NB4 (cell line): Measurements from ENCODE around the gene MAPK6.

ENCODE experiments used
- DNase-seq: peaks from one replicate; pipeline ENCODE4 v3.0.0; 2010; ENCODE audit warnings: low read depth
- H3K4me3 ChIP-seq: one replicate; pipeline ENCODE4 v1.5.1; 2011; ENCODE audit warnings: mild to moderate bottlenecking, low read depth, low read length, moderate library complexity
- MYC ChIP-seq: IDR thresholded peaks from 2 replicates; pipeline ENCODE4 v1.6.1; 2011; ENCODE audit warnings: low read depth, low read length
- POLR2A ChIP-seq: IDR thresholded peaks from 2 replicates; pipeline ENCODE4 v1.6.1; 2011; ENCODE audit warnings: mild to moderate bottlenecking; ENCODE audit not compliant: insufficient read length; ENCODE audit errors: extremely low read depth
- TF ChIP-seq, protein P1 (sequence below): IDR thresholded peaks from 2 replicates; pipeline ENCODE4 v1.6.1; 2011; ENCODE audit warnings: low read depth, low read length
- TF ChIP-seq, protein P2 (sequence below): IDR thresholded peaks from one replicate; pipeline ENCODE4 v1.5.1; 2012; ENCODE audit warnings: low read depth, low read length

MAPK6 gene

DNA sequence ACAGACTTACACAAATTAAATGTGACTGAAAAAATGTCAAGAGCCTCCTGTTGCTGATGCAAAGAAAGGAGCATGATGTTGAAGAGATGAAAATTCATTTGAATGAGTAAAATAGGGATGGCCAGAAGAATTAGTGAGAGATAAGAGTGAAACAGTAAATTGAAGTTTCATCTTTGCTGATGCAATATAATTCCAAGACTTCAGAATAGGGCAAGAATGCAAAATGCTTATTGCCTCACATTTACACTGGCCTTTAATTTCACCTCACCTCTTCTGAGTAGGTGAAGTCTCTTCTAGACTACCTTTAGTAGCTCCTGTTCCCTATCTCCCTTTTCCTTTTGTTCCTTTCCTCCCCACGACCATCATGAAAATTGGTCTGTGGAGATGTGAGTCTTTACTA is 15.3 kb upstream of the MAPK6 start:
- DNase-seq: no peak
- no peak for TF ChIP-seq POLR2A
- TF ChIP-seq, protein P1, sequence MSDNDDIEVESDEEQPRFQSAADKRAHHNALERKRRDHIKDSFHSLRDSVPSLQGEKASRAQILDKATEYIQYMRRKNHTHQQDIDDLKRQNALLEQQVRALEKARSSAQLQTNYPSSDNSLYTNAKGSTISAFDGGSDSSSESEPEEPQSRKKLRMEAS: no peak
- TF ChIP-seq, protein P2, sequence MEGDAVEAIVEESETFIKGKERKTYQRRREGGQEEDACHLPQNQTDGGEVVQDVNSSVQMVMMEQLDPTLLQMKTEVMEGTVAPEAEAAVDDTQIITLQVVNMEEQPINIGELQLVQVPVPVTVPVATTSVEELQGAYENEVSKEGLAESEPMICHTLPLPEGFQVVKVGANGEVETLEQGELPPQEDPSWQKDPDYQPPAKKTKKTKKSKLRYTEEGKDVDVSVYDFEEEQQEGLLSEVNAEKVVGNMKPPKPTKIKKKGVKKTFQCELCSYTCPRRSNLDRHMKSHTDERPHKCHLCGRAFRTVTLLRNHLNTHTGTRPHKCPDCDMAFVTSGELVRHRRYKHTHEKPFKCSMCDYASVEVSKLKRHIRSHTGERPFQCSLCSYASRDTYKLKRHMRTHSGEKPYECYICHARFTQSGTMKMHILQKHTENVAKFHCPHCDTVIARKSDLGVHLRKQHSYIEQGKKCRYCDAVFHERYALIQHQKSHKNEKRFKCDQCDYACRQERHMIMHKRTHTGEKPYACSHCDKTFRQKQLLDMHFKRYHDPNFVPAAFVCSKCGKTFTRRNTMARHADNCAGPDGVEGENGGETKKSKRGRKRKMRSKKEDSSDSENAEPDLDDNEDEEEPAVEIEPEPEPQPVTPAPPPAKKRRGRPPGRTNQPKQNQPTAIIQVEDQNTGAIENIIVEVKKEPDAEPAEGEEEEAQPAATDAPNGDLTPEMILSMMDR: no peak
- no peak for TF ChIP-seq MYC
- H3K4me3 ChIP-seq: no peak overlapping the region

DNA sequence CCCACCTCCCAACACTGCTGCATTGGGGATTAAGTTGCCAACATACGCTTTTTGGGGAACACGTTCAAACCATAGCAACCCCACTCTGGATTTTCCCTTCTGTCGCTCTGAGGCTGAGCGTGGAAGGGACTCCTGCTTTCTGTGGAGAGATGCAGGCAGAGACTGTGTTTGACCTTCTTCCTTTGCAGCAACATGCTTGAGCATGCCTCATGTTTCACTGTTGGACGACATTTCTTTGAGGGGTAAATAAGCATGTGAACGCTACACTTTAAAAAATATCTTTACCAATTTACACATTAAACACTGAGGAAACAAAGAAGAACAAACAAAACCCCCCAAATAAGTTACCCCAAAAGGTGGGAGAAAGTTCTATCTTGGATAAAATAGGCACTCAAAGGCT is 14.2 kb upstream of the MAPK6 start:
- no peak overlapping the region for H3K4me3 ChIP-seq
- DNase-seq: no peak
- no peak for TF ChIP-seq MYC
- TF ChIP-seq, protein P2: no peak
- TF ChIP-seq POLR2A: no peak
- TF ChIP-seq, protein P1: no peak

DNA sequence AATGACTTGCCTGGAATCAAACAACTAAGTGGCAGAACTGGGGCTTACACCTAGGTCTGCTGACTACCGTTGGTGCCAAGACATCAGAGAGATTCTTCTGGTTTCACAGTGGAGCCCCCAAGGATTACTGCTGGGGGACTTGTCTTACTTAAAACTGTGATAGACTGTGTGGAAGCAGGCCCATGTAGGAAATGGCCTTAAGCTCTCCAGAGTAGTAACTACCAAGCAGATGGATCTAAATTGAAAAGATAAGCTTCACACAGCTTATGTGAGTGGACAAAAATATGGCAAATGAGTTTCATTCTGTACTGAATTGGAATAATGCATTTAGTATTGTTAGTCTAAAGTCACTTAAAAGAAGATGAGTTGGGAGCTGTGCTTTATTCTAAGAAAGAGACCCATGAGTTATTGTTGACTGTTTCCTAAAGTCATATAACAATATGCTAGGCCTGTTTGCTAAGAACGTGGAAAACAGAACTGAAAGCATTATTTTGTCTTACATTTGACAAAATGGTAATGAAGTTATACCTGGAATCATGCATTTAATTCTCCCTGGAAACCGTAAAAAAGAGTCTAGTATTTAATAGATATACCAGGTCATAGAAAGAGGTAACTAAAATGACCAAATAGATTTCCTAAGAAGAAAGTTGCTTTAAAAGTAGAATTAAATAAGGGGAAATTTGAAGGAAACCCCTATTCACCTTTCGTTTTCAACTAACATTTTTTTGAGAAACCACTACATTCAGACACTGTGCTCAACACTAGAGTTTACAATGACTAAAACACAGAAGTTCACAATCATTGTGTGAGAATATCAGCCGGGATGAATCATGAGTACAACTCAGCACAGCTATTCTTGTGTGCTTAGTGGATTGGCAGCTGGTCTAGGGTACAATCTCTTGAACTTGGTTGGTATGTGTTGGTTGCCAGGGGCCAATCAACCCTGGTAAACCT is 13.0 kb upstream of the MAPK6 start:
- no peak overlapping the region for H3K4me3 ChIP-seq
- DNase-seq: no peak
- TF ChIP-seq MYC (no peak), POLR2A (no peak)
- TF ChIP-seq, protein P2: no peak
- TF ChIP-seq, protein P1: no peak

DNA sequence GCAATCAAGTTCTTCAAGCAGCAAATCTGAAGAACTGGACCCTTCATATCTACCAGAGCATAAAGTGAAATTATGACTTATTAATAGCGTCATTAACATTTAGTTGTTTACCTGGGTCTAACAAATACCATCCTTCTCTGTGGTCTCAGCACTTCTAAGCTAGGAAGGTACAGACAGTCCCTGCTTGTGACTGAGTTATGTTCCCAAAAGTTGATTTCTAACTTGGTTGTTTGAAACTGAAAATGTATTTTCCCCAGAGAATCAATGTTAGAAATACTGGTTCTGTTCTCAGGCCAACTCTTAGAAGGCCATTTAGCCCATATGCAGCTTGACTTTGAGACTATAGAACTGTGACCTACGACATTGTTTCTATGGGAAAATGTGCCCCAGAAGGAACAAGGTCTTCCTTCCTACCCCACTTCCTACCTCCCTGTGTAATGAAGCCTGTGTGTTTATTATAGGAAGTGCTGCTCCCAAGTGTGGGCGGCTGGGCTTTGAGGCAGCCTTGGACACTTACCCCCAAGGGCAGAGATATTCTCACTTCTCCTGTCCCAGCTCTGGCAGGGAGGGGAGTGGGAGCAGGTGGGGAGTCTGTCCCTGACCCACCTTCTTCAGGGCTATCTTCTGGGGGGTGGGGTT is 12.2 kb upstream of the MAPK6 start:
- H3K4me3 ChIP-seq: no peak overlapping the region
- TF ChIP-seq, protein P1: no peak
- TF ChIP-seq, protein P2: no peak
- TF ChIP-seq MYC (no peak), POLR2A (no peak)
- DNase-seq: peak; percentile 29

DNA sequence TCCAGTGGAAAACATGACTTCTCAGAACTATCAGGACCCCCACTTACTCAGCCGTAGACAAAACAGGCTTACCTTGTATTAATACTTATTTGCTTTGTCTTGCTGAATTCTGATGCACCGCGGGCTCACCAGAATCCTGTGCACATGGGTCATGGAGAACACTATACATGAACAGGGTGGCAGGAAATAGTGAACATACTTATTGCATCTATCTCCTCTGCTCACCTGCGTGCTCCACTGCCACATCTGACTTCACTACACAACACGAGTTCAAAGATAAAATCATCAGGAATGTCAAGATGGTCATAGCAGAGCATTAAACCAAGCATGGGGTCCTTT is 10.7 kb upstream of the MAPK6 start:
- no peak overlapping the region for H3K4me3 ChIP-seq
- TF ChIP-seq MYC (no peak), POLR2A (no peak)
- TF ChIP-seq, protein P2: no peak
- TF ChIP-seq, protein P1: no peak

More for the DNA sequence above, 10.7 kb upstream of the MAPK6 start:
- DNase-seq: no peak
